Glutamatergic neuron (in vitro differentiated cells): ENCODE results near the gene ALDH7A1. TPM values are rescaled to one million over a fixed set of nuclear protein-coding genes. Genes with fewer than 3 reads are reported as not detected.
"Not testable (repeated sequence)": the region's sequence is repeated elsewhere in the genome, so short reads cannot be mapped to it uniquely, and the experiment has no call there.

Source experiments
- DNase-seq: peaks from one replicate; pipeline ENCODE4 v3.0.0; 2022
- H3K27ac Mint-ChIP-seq: one replicate; pipeline ENCODE4 v1.8.0; 2020; ENCODE audit warnings: mild to moderate bottlenecking, mixed read lengths, inconsistent platforms; ENCODE audit not compliant: unreplicated experiment
- H3K27me3 Mint-ChIP-seq: one replicate; pipeline ENCODE4 v1.8.0; 2020; ENCODE audit warnings: mild to moderate bottlenecking, moderate library complexity, mixed read lengths, inconsistent platforms; ENCODE audit not compliant: unreplicated experiment
- H3K36me3 Mint-ChIP-seq: one replicate; pipeline ENCODE4 v1.8.0; 2020; ENCODE audit warnings: mild to moderate bottlenecking, mixed read lengths, inconsistent platforms; ENCODE audit not compliant: unreplicated experiment
- H3K4me1 Mint-ChIP-seq: one replicate; pipeline ENCODE4 v1.8.0; 2020; ENCODE audit warnings: mild to moderate bottlenecking, low read depth, mixed read lengths, inconsistent platforms; ENCODE audit not compliant: unreplicated experiment
- H3K4me3 Mint-ChIP-seq: one replicate; pipeline ENCODE4 v1.8.0; 2020; ENCODE audit warnings: mild to moderate bottlenecking, mixed read lengths, inconsistent platforms; ENCODE audit not compliant: unreplicated experiment
- H3K9me3 Mint-ChIP-seq: one replicate; pipeline ENCODE4 v1.8.0; 2020; ENCODE audit warnings: mild to moderate bottlenecking, moderate library complexity, mixed read lengths, inconsistent platforms; ENCODE audit not compliant: unreplicated experiment
- total RNA-seq: library from RNA; stranded (reverse); fragmentation: NEBNext Ultra II Directional; extraction: Animal tissue kit (Norgen Biotek cat#: 25700); gene quantifications from one replicate; pipeline ENCODE4 v1.2.1, GENCODE V29; 2021; ENCODE audit not compliant: unreplicated experiment
- TF ChIP-seq, protein P1 (sequence below): fragments of 200-600 bp; sonication (generic); IDR thresholded peaks from one replicate; pipeline ENCODE4 v1.5.0; 2021; ENCODE audit not compliant: partially characterized antibody, unreplicated experiment

Gene ALDH7A1
- total RNA-seq, 1 donor from 2014 or later: 85.9 TPM

GRCh38 chr5:126521130-126521529 is 73.9 kb downstream of the ALDH7A1 start:
- no peaks in the 10 kb centered on the region for H3K9me3 Mint-ChIP-seq
- no peaks in the 10 kb centered on the region for H3K36me3 Mint-ChIP-seq
- peaks cover 11% of the 10 kb centered on the region for H3K4me1 Mint-ChIP-seq
- no peak for DNase-seq
- H3K4me3 Mint-ChIP-seq: no peak overlapping the region
- TF ChIP-seq, protein P1, sequence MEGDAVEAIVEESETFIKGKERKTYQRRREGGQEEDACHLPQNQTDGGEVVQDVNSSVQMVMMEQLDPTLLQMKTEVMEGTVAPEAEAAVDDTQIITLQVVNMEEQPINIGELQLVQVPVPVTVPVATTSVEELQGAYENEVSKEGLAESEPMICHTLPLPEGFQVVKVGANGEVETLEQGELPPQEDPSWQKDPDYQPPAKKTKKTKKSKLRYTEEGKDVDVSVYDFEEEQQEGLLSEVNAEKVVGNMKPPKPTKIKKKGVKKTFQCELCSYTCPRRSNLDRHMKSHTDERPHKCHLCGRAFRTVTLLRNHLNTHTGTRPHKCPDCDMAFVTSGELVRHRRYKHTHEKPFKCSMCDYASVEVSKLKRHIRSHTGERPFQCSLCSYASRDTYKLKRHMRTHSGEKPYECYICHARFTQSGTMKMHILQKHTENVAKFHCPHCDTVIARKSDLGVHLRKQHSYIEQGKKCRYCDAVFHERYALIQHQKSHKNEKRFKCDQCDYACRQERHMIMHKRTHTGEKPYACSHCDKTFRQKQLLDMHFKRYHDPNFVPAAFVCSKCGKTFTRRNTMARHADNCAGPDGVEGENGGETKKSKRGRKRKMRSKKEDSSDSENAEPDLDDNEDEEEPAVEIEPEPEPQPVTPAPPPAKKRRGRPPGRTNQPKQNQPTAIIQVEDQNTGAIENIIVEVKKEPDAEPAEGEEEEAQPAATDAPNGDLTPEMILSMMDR: no peak
- no peaks in the 10 kb centered on the region for H3K27me3 Mint-ChIP-seq
- H3K27ac Mint-ChIP-seq: no peak overlapping the region

GRCh38 chr5:126520593-126520953 is 74.4 kb downstream of the ALDH7A1 start:
- TF ChIP-seq, protein P1: no peak
- Mint-ChIP-seq H3K4me3 (no peak overlapping the region), H3K27ac (no peak overlapping the region), H3K9me3 (no peaks in the 10 kb centered on the region), H3K27me3 (no peaks in the 10 kb centered on the region), H3K36me3 (no peaks in the 10 kb centered on the region), H3K4me1 (peaks cover 13% of the 10 kb centered on the region)
- no peak for DNase-seq

DNA sequence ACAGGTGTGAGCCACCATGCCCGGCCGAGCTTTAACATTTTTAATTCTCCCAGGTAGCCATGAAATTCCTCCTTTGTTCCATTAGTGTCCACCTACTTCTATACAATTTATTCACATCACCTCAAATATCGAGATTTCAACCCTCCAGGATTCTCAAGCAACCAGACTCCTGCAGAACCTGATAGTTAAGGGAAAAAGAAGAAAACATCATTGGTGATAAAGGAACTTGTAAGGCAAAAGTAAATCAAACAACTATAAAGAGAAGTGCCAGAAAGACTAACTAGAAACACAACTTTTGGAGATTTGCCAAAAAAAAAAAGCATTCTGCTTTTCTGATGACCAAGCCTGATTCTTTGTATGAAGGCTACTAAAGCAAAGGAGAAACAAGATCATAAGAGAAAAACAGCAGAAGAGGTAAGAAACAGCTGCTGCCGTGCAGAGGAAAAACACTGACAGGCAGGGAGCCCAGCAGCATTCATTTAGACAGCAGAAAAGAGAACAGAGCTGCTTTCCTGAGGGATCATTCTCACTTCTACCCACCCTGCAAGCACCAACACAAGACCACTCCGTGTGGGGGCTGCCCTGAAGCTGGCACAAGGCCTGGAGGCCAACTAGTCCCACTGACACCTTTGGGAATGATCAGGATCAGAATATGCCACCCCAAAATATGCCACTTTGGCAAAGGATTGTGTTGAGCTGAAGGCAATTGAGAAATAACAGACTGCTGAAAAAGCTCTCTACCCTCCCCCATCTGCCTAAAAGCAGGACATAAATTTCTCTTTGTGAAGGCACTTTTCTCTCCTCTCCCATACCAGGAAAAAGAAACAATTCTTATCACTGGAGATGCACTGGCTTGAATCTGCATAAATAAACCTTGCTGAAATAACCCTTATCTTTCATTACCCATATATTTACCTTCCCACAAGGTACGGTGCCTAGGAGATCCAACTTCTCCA is 75.1 kb downstream of the ALDH7A1 start:
- DNase-seq: no peak
- TF ChIP-seq, protein P1: no peak
- H3K9me3 Mint-ChIP-seq: no peaks in the 10 kb centered on the region
- H3K36me3 Mint-ChIP-seq: no peaks in the 10 kb centered on the region
- no peak overlapping the region for H3K4me3 Mint-ChIP-seq
- no peaks in the 10 kb centered on the region for H3K27me3 Mint-ChIP-seq
- peaks cover 13% of the 10 kb centered on the region for H3K4me1 Mint-ChIP-seq
- H3K27ac Mint-ChIP-seq: no peak overlapping the region

- not testable (repeated sequence) for H3K9me3 Mint-ChIP-seq, H3K36me3 Mint-ChIP-seq, H3K27ac Mint-ChIP-seq, H3K4me3 Mint-ChIP-seq, H3K27me3 Mint-ChIP-seq, DNase-seq
- H3K4me1 Mint-ChIP-seq: peaks cover 10% of the 10 kb centered on the region
Observed at GRCh38 chr5:126519223-126519622, 75.8 kb downstream of the ALDH7A1 start.

- DNase-seq: no peak
- Mint-ChIP-seq H3K4me3 (no peak overlapping the region), H3K27me3 (peaks cover 4% of the 10 kb centered on the region), H3K9me3 (no peaks in the 10 kb centered on the region), H3K4me1 (peaks cover 11% of the 10 kb centered on the region), H3K27ac (no peak overlapping the region), H3K36me3 (no peaks in the 10 kb centered on the region)
- TF ChIP-seq, protein P1: no peak
Observed at GRCh38 chr5:126516852-126517251, 78.2 kb downstream of the ALDH7A1 start.
